GM12865 (cell line): Measurements from ENCODE around the gene MFSD2A.
A peak's percentile ranks its signal among the peaks of the same experiment; 100 is the strongest.
"Not testable (repeated sequence)": the region's sequence is repeated elsewhere in the genome, so short reads cannot be mapped to it uniquely, and the experiment has no call there.

Source experiments
- DNase-seq: peaks from one replicate; pipeline ENCODE4 v3.0.0; 2010; ENCODE audit warnings: low read depth
- H3K4me3 ChIP-seq: 2 replicates; pipeline ENCODE4 v1.5.1; 2011; ENCODE audit warnings: mild to moderate bottlenecking, low read depth, low read length, control low read depth
- TF ChIP-seq, protein P1 (sequence below): IDR thresholded peaks from 2 replicates; pipeline ENCODE4 v1.5.1; 2011; ENCODE audit warnings: low read length, control low read depth, low read depth, inconsistent platforms; ENCODE audit not compliant: insufficient read depth; ENCODE audit errors: missing control alignments

MFSD2A gene

DNA sequence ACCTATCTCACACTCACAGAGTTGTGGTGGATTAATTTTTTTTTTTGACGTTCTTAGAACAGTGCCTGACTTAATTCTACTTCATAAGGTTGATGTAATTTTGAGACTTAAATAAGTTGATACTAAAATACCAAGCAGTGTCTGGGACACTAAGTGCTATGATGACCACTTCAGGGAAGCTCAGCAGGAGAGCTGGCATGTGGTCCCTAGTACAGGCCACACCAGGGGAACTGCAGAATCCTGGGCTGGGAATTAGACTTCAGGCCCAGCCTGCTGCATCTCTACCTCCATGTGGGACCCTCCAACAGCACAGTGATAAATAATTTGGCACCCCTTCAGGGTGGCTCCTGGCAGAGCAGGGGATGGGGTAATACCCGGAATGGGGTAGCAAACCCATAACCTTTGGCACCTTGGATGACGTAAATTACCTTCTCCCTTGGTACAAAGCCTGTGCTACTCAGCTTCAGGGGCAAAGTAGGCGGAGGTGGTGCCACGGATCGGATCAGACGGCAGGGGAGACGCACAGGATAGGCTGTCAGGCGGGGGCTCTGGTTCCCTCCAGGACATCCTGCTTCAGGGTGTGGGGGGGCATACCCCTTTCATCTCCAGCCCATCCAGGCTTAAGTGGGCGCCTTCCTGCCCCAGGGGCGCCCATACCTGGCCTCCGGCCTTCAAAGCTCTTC lies 4.8 kb downstream of the MFSD2A start:
- no peak for DNase-seq
- H3K4me3 ChIP-seq: peak overlapping the region; percentile 49
- TF ChIP-seq, protein P1, sequence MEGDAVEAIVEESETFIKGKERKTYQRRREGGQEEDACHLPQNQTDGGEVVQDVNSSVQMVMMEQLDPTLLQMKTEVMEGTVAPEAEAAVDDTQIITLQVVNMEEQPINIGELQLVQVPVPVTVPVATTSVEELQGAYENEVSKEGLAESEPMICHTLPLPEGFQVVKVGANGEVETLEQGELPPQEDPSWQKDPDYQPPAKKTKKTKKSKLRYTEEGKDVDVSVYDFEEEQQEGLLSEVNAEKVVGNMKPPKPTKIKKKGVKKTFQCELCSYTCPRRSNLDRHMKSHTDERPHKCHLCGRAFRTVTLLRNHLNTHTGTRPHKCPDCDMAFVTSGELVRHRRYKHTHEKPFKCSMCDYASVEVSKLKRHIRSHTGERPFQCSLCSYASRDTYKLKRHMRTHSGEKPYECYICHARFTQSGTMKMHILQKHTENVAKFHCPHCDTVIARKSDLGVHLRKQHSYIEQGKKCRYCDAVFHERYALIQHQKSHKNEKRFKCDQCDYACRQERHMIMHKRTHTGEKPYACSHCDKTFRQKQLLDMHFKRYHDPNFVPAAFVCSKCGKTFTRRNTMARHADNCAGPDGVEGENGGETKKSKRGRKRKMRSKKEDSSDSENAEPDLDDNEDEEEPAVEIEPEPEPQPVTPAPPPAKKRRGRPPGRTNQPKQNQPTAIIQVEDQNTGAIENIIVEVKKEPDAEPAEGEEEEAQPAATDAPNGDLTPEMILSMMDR: no peak

DNA sequence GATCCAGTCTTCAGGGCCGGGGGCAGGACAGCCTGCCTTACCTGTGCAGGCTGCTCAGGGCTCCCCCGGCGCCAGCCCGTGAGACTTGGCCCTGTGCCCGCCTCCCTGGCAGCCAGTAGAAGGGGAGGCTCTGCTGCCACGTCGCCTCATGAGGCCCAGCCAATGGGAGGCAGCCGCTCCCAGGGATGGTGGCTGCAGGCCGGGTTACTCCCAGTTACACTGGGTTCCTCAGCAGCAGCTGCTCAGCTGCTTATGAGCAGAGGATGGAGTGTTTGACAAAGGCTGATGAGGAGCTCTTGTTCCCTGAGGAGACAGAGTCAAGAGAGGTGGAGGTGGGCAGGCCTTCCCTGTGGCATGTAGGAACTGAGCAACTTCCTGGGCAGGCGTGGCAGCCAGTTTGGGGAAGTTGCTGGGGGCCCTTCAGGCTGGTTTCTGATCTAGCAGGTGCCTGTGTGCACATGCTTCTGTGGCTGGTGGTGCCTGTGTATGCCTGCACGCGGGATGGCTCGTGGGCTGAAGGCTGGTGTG lies 5.5 kb downstream of the MFSD2A start:
- H3K4me3 ChIP-seq: peak overlapping the region; percentile 49
- TF ChIP-seq, protein P1: no peak
- DNase-seq: peak; percentile 81

DNA sequence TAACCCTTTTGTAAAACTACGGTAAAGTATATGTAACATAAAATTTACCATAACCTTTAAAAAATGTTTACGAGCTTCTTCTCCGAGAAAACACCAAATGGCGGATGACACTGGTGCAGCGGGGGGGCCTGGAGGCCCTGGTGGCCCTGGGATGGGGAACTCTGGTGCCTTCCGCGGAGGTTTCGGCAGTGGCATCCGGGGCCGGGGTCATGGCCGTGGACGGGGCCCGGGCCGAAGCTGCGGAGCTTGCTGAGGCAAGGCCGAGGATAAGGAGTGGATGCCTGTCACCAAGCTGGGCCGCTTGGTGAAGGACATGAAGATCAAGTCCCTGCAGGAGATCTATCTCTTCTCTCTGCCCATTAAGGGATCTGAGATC lies 7.5 kb downstream of the MFSD2A start:
- no peak for DNase-seq
- H3K4me3 ChIP-seq: no peak overlapping the region
- TF ChIP-seq, protein P1: no peak

DNA sequence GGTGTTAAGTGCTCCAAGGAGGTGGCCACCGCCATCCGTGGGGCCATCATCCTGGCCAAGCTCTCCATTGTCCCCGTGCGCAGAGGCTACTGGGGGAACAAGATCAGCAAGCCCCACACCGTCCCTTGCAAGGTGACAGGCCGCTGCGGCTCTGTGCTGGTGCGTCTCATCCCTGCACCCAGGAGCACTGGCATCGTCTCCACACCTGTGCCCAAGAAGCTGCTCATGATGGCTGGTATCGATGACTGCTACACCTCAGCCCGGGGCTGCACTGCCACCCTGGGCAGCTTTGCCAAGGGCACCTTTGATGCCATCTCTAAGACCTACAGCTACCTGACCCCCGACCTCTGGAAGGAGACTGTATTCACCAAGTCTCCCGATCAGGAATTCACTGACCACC lies 8.0 kb downstream of the MFSD2A start:
- H3K4me3 ChIP-seq, DNase-seq: not testable (repeated sequence)

DNA sequence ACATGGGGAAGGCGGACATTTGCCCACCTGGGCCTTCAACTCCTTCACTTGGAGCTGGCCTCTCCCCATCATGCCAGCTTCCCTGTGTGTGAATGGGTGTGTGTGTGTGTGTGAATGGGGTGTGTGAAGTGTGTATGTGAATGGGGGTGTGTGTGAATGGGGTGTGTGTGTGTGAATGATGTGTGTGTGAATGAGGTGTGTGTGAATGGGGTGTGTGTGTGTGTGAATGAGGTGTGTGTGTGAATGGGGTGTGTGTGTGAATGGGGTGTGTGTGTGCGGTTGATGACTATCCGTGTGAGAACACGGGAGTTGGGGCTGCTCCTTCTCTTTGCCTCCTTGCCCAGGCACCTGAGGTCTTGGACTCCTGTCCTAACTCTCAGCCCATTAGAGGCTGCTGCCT lies 9.6 kb downstream of the MFSD2A start:
- DNase-seq: no peak
- no peak overlapping the region for H3K4me3 ChIP-seq
- TF ChIP-seq, protein P1: no peak

DNA sequence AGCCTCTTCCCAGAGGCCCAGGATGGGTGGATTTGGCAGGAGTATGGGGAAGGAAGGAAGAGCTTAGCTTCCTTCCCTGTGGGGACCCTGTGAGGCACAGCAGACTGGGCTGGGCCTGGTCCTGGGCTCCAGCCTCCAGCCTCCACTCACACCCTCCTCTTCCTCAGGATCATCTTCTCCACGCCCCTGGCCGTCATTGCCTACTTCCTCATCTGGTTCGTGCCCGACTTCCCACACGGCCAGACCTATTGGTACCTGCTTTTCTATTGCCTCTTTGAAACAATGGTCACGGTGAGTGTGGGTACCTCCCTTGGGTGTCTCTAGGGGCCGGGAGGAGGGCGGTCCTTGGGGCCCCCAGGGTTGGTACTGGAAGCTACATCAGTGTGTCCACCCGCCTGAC lies 10.1 kb downstream of the MFSD2A start:
- DNase-seq: no peak
- no peak overlapping the region for H3K4me3 ChIP-seq
- TF ChIP-seq, protein P1: no peak

DNA sequence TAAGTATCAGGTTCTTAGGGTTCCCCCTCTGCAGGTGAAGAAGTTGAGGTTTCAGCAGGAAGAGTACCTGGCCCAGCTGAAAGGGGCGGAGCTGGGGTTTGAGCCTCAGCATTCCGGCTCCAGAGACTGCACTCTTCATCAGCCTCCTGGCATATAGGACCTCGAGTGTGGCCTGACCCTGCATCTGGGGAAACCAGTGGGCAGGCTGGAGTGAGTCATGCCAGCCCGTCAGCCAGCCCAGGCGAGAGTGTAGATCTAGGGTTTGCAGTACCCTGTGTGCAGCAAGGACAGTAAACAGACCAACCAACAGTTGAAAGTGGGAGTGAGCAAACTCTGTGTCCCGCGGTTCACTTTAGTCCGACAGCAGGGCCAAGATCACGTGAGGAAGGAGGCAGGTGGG lies 14.1 kb downstream of the MFSD2A start:
- TF ChIP-seq, protein P1: no peak
- DNase-seq: no peak
- no peak overlapping the region for H3K4me3 ChIP-seq
